ENCODE results near the gene TRIM66. TPM values are rescaled to one million over a fixed set of nuclear protein-coding genes. Genes with fewer than 3 reads are reported as not detected.

TRIM66 gene
- total and polyA plus RNA-seq, 2 donors (not counting 3 experiments of a cell fraction or from before 2014, with no cell fraction given), result 5.5 to 11.7 TPM

DNA sequence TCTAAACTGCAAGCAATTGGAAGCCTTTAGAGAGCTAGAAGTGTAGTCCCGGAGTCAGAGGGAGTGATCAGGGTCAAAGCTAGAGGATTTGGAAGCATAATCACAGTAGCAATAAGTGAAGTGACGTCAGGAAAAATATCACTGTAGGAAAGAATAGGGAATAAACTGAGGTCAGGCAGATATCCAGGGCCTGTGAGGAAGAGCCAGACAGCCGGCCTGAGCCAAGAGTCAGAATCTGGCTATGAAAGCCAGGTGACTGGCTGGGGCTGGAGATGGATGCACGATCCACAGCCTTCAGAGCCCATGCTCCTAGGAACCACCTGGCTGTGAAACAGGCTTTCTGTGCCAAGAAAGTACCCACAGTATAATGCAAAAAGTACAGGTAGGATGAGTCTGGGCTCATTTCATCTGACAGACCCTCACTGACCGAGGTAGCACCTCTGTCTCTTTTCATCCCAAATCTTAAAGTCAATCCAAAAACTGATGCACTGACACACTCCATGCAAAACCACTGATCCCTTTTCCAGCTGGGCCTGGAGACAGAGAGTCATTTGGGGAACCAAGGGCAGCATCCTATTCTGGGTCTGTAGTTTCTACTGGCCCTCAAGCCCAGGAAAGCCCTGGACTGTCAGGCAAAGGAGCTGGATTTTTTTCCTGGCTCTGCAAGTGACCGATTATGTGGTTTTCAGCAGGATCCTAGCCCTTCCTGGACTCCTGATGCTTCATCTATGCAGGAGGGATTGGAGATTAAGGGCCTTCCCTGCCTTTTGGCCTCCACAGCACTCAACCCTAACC, 21.3 kb downstream of the TRIM66 start:
- H3K36me3 ChIP-seq (ENCODE audit: control insufficient read depth in 2 of 2, extremely low read depth in 1 of 2, insufficient read depth in 2 of 2, low read length in 2 of 2), result no peaks in the 10 kb centered on the region
- no peaks in the 10 kb centered on the region for H3K9me3 ChIP-seq (replicated peaks; ENCODE audit: control insufficient read depth, insufficient read depth, low read length)
- H3K9me1 ChIP-seq (replicated peaks; ENCODE audit: control insufficient read depth, extremely low read depth, insufficient read depth, low read length), result no peaks in the 10 kb centered on the region
- H3K79me2 ChIP-seq (ENCODE audit: control insufficient read depth, insufficient read depth, low read length), result no peaks in the 10 kb centered on the region
- dilution Hi-C loops (cut with MboI; ENCODE audit: extremely low pct_ligation_motif_present, low sequenced_read_pairs), result no loop called here
- H3K27ac ChIP-seq (ENCODE audit: insufficient read depth, low read depth, low read length), result no peak overlapping the region
- no peak overlapping the region for H3K4me3 ChIP-seq (replicated peaks in 1 of 3; ENCODE audit: insufficient read depth in 1 of 3, low read depth in 1 of 3, low read length in 3 of 3)
- no peak overlapping the region for H2AFZ ChIP-seq (ENCODE audit: low read depth, low read length)
- H3K27me3 ChIP-seq (ENCODE audit: control insufficient read depth in 2 of 2, insufficient read depth in 2 of 2, low read length in 2 of 2), result no peaks in the 10 kb centered on the region
- H3K4me2 ChIP-seq (ENCODE audit: insufficient read depth, low read length), result no peak overlapping the region
- intact Hi-C loops (cut with micrococcal nuclease), result no loop called here
- no peak overlapping the region for H3K9ac ChIP-seq (replicated peaks; ENCODE audit: extremely low read depth, insufficient read depth, low read length)
- POLR2A ChIA-PET, result no interaction called here
- H3K4me1 ChIP-seq (ENCODE audit: control insufficient read depth, extremely low read depth, insufficient read depth, low read length), result no peaks in the 10 kb centered on the region
- no peak for FAIRE-seq
- DNase-seq (ENCODE audit: low read depth, low spot score), result no peak
- no peaks in the 10 kb centered on the region for H4K20me1 ChIP-seq (replicated peaks; ENCODE audit: control insufficient read depth, extremely low read depth, insufficient read depth, low read length)
- TF ChIP-seq POLR2A (IDR thresholded peaks at IDR 0.05; ENCODE audit: low read depth, low read length), result no peak
- TF ChIP-seq FOS (IDR thresholded peaks at IDR 0.05; ENCODE audit: borderline replicate concordance, insufficient read depth, low read length), result no peak
- TF ChIP-seq MYC (IDR thresholded peaks at IDR 0.05; ENCODE audit: low read depth, low read length), result no peak
- TF ChIP-seq, protein P1, sequence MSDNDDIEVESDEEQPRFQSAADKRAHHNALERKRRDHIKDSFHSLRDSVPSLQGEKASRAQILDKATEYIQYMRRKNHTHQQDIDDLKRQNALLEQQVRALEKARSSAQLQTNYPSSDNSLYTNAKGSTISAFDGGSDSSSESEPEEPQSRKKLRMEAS (IDR thresholded peaks at IDR 0.05; ENCODE audit: insufficient read depth, insufficient read length), result no peak
- TF ChIP-seq EZH2 (IDR thresholded peaks at IDR 0.05; ENCODE audit: borderline replicate concordance, low read depth, low read length, severe bottlenecking), result no peak
- TF ChIP-seq GATA2 (IDR thresholded peaks at IDR 0.05; ENCODE audit: insufficient read depth, insufficient read length, low read depth, low read length), result no peak
- TF ChIP-seq POLR2AphosphoS5 (IDR thresholded peaks at IDR 0.05; ENCODE audit: insufficient read depth, low read depth, low read length), result no peak
- TF ChIP-seq JUN (IDR thresholded peaks at IDR 0.05; ENCODE audit: borderline replicate concordance, insufficient read depth, insufficient read length, low read depth), result no peak
- TF ChIP-seq, protein P2, sequence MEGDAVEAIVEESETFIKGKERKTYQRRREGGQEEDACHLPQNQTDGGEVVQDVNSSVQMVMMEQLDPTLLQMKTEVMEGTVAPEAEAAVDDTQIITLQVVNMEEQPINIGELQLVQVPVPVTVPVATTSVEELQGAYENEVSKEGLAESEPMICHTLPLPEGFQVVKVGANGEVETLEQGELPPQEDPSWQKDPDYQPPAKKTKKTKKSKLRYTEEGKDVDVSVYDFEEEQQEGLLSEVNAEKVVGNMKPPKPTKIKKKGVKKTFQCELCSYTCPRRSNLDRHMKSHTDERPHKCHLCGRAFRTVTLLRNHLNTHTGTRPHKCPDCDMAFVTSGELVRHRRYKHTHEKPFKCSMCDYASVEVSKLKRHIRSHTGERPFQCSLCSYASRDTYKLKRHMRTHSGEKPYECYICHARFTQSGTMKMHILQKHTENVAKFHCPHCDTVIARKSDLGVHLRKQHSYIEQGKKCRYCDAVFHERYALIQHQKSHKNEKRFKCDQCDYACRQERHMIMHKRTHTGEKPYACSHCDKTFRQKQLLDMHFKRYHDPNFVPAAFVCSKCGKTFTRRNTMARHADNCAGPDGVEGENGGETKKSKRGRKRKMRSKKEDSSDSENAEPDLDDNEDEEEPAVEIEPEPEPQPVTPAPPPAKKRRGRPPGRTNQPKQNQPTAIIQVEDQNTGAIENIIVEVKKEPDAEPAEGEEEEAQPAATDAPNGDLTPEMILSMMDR (IDR thresholded peaks at IDR 0.05; ENCODE audit: extremely low read depth in 1 of 2, insufficient read depth in 1 of 2, low read depth in 1 of 2, low read length in 2 of 2), result no peak
- CTCF ChIA-PET, result interaction anchor here (1.5 to 1.6 kb wide), 2 partner anchors 94 to 299 kb away, joined by 3 to 4 read pairs; no protein-coding TSS in a partner anchor
- BruUV-seq (replicated peaks), result no TSS peak

Measured in endothelial cell of umbilical vein (primary cell).